ENCODE data around the gene HDAC4.

Gene HDAC4

GRCh38 chr2:239145601-239146000, 255.2 kb downstream of the HDAC4 start:
- Histone ChIP-seq H3F3A (ENCODE audit: low read depth) (no peaks in the 10 kb centered on the region), H3K4me1 (ENCODE audit: insufficient read depth, low read length, poor library complexity, severe bottlenecking) (no peaks in the 10 kb centered on the region), H3K79me2 (ENCODE audit: insufficient read depth, low read length) (no peaks in the 10 kb centered on the region), H3K9me3 (ENCODE audit: insufficient read depth, low read depth, low read length) (no peaks in the 10 kb centered on the region), H3K9ac (ENCODE audit: low read depth, low read length, poor library complexity, severe bottlenecking) (no peak overlapping the region), H3K27me3 (ENCODE audit: insufficient read depth, low read length, poor library complexity, severe bottlenecking) (no peaks in the 10 kb centered on the region), H2AFZ (ENCODE audit: low read length) (no peak overlapping the region), H4K20me1 (ENCODE audit: insufficient read depth, low read length, poor library complexity, severe bottlenecking) (no peaks in the 10 kb centered on the region), H3K4me3 (ENCODE audit: low read length, poor library complexity, severe bottlenecking) (no peak overlapping the region), H3K9me2 (replicated peaks; ENCODE audit: low read depth, low read length) (no peaks in the 10 kb centered on the region), H3K4me2 (ENCODE audit: low read depth, low read length, poor library complexity, severe bottlenecking) (no peak overlapping the region), H3K36me3 (ENCODE audit: insufficient read depth, low read length) (peaks cover 12% of the 10 kb centered on the region; the same call in 1 of the 2 replicates)
- TF ChIP-seq, protein P1, sequence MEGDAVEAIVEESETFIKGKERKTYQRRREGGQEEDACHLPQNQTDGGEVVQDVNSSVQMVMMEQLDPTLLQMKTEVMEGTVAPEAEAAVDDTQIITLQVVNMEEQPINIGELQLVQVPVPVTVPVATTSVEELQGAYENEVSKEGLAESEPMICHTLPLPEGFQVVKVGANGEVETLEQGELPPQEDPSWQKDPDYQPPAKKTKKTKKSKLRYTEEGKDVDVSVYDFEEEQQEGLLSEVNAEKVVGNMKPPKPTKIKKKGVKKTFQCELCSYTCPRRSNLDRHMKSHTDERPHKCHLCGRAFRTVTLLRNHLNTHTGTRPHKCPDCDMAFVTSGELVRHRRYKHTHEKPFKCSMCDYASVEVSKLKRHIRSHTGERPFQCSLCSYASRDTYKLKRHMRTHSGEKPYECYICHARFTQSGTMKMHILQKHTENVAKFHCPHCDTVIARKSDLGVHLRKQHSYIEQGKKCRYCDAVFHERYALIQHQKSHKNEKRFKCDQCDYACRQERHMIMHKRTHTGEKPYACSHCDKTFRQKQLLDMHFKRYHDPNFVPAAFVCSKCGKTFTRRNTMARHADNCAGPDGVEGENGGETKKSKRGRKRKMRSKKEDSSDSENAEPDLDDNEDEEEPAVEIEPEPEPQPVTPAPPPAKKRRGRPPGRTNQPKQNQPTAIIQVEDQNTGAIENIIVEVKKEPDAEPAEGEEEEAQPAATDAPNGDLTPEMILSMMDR (conservative IDR thresholded peaks at IDR 0.05; ENCODE audit: low read length) = no peak
- no peak for TF ChIP-seq EZH2phosphoT487 (IDR thresholded peaks at IDR 0.05; ENCODE audit: borderline replicate concordance)

- TF ChIP-seq, protein P1 (conservative IDR thresholded peaks at IDR 0.05; ENCODE audit: low read length) = no peak
- no peak for TF ChIP-seq EZH2phosphoT487 (IDR thresholded peaks at IDR 0.05; ENCODE audit: borderline replicate concordance)
- Histone ChIP-seq H3K9ac (ENCODE audit: low read depth, low read length, poor library complexity, severe bottlenecking) (no peak overlapping the region), H3F3A (ENCODE audit: low read depth) (no peaks in the 10 kb centered on the region), H3K4me3 (ENCODE audit: low read length, poor library complexity, severe bottlenecking) (no peak overlapping the region), H3K27me3 (ENCODE audit: insufficient read depth, low read length, poor library complexity, severe bottlenecking) (no peaks in the 10 kb centered on the region), H4K20me1 (ENCODE audit: insufficient read depth, low read length, poor library complexity, severe bottlenecking) (no peaks in the 10 kb centered on the region), H3K4me2 (ENCODE audit: low read depth, low read length, poor library complexity, severe bottlenecking) (no peak overlapping the region), H3K79me2 (ENCODE audit: insufficient read depth, low read length) (no peaks in the 10 kb centered on the region), H3K4me1 (ENCODE audit: insufficient read depth, low read length, poor library complexity, severe bottlenecking) (no peaks in the 10 kb centered on the region), H3K9me2 (replicated peaks; ENCODE audit: low read depth, low read length) (no peaks in the 10 kb centered on the region), H3K36me3 (ENCODE audit: insufficient read depth, low read length) (peaks cover 12% of the 10 kb centered on the region; the same call in 1 of the 2 replicates), H2AFZ (ENCODE audit: low read length) (no peak overlapping the region), H3K9me3 (ENCODE audit: insufficient read depth, low read depth, low read length) (no peaks in the 10 kb centered on the region)
Measured at GRCh38 chr2:239145106-239145505, 255.7 kb downstream of the HDAC4 start.

DNA sequence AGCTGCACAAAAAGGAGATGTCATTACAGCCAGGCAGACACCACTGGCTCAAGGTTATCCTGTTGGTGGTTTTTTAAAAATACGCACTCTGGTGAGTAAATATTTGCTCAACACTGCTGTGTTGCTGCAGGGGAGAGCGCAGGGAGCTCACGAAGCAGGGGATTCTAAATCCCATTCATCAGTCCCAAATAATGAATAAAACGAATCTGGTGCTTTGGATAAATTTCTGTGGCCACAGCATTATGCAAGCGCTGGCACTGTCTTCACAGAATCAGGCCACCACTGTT, 256.2 kb downstream of the HDAC4 start:
- Histone ChIP-seq H4K20me1 (ENCODE audit: insufficient read depth, low read length, poor library complexity, severe bottlenecking) (no peaks in the 10 kb centered on the region), H2AFZ (ENCODE audit: low read length) (no peak overlapping the region), H3K79me2 (ENCODE audit: insufficient read depth, low read length) (no peaks in the 10 kb centered on the region), H3K4me1 (ENCODE audit: insufficient read depth, low read length, poor library complexity, severe bottlenecking) (no peaks in the 10 kb centered on the region), H3K9ac (ENCODE audit: low read depth, low read length, poor library complexity, severe bottlenecking) (no peak overlapping the region), H3K27me3 (ENCODE audit: insufficient read depth, low read length, poor library complexity, severe bottlenecking) (no peaks in the 10 kb centered on the region), H3F3A (ENCODE audit: low read depth) (no peaks in the 10 kb centered on the region), H3K9me3 (ENCODE audit: insufficient read depth, low read depth, low read length) (no peaks in the 10 kb centered on the region), H3K9me2 (replicated peaks; ENCODE audit: low read depth, low read length) (no peaks in the 10 kb centered on the region), H3K4me3 (ENCODE audit: low read length, poor library complexity, severe bottlenecking) (no peak overlapping the region), H3K36me3 (ENCODE audit: insufficient read depth, low read length) (peaks cover 12% of the 10 kb centered on the region; the same call in 1 of the 2 replicates), H3K4me2 (ENCODE audit: low read depth, low read length, poor library complexity, severe bottlenecking) (no peak overlapping the region)
- no peak for TF ChIP-seq EZH2phosphoT487 (IDR thresholded peaks at IDR 0.05; ENCODE audit: borderline replicate concordance)
- TF ChIP-seq, protein P1 (conservative IDR thresholded peaks at IDR 0.05; ENCODE audit: low read length) = no peak

All from Loucy (cell line).